Left cardiac atrium (tissue), 4 donors: ENCODE measurements around the gene BSDC1. TPM values are rescaled to one million over a fixed set of nuclear protein-coding genes. Genes with fewer than 3 reads are reported as not detected.

Source experiments
- ATAC-seq, 2 donors: fragments of 200-7000 bp; cut with Tn5 transposase; one replicate each; pipeline ENCODE4 v1.9.1; 2020; ENCODE audit warnings: mild to moderate bottlenecking in 2 of 2, moderate library complexity in 2 of 2
- DNase-seq: peaks from one replicate; pipeline ENCODE4 v3.0.0-alpha.2; 2020
- intact Hi-C, 2 donors: fragments of 100-400 bp; cut with DNase I; formaldehyde crosslinking; loops; one replicate each; pipeline versions ENCODE4 v1.14.1 to v1.15.1; 2022 to 2023
- total RNA-seq, 2 donors: library from RNA; stranded (reverse); fragmentation: NEBNext Ultra II Directional; extraction: Animal tissue kit (Norgen Biotek cat#: 25700); gene quantifications; one replicate each; pipeline ENCODE4 v1.2.1, GENCODE V29; 2021
- donor health status: DM: no; HTN: yes; CAD: no.
- donor health status: DM: no; HTN: yes; CAD: no; lungs with severe emphysema.
- donor health status: DM: yes; HTN: yes; CAD: no.
- donor health status: Dilated cardiomyopathy.

Gene BSDC1
- total RNA-seq, 2 donors from 2014 or later: 42.2 to 43.8 TPM

DNA sequence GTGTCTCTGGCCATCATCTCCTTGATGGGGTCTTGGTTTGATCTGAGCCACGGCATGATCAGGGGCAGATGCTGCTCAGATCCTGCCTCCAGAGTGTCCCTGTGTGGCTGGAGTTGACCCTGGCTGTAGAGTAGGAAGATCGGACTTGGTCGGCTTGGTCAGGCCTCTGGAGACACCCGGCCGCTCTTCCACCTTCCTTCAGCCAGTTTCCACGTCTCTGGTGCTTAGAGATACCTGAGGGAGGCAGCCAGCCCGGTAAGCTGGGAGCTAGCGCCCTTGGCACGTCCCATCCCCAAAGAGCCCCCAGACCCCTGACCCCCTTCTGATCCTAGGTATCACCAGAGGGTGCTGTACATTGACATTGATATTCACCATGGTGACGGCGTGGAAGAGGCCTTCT lies 67.0 kb downstream of the BSDC1 start:
- DNase-seq: no peak
- no peak for ATAC-seq
- intact Hi-C loops: no loop called here

DNA sequence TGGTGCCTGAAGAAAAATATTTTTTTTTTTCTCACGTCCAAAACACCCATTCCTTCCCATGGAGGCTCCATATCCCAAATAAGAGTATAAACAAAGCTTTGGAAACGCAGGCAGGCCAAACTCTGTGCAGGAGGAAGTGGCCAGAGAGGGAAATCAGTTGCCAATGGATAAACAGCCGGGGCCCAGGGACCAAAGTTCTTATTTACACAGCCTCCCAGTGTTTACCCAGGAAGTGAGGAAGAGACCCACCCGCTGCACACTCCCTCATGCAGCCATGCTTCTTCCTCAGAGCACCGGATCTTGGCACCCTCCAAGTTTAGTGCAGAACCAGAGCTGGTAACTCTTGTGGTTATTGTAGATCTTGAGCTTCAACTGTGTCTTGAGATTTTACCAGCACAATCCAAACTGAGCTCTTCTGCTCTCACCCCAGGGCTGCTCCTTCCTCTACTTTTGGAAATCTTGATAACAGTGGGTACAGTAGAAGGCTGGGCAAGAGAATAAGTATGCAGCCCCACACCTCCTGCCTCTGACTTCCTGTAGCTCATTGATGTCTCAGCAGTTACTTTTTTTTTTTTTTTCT lies 72.4 kb downstream of the BSDC1 start:
- intact Hi-C loops: no loop called here
- ATAC-seq: peak; percentile 25 to 59
- DNase-seq: no peak

DNA sequence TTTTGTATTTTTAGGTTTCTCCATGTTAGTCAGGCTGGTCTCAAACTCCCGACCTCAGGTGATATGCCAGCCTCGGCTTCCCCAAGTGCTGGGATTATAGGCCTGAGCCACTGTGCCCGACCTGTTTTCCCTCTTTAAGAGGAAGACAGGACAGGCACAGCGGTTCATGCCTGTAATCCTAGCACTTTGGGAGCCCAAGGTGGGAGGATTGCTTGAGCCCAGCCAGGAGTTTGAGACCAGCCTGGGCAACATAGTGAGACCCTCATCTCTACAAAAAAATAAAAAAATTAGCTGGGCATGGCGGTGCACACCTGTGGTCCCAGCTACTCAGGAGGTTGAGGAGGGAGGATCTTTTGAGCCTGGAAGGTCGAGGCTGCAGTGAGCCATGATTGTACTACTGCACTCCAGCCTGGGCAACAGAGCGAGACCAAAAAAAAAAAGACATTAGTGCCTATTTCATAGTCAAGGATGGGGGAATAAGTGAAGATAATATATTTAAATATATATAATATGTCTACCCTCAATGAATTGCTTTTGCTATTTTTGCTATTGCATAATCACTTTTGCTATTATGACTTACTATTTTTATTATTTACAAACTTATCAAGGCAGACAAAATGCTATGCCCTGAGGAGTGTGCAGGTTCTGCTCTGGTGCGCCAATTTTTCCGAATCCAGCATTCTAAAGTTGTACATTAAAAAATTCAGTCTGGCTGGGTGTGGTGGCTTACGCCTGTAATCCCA lies 75.9 kb downstream of the BSDC1 start:
- DNase-seq: no peak
- no peak for ATAC-seq
- intact Hi-C loops: loop anchor here in 1 of 2 donors (5.0 kb wide), 1 partner anchor 101 kb away; no protein-coding TSS in a partner anchor

DNA sequence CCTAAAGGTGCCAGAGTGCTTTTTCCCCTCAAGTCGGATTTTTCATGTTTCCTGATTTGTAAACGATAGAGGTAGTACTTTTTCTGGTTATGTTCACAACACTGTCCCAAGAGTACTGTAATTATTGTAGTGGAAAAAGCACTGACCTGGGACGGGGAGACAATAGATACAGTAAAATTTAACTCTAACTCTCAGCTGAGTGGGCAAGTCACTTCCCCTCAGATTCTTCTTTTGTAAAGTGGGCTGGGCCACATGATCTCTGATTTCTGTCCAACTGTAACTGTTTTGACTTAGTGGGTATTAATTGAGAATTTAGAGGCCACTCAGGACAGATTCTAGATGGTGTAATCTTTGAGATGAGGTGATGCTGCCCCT lies 77.4 kb downstream of the BSDC1 start:
- ATAC-seq (no peak), DNase-seq (no peak)
- intact Hi-C loops: loop anchor here in 1 of 2 donors (5.0 kb wide), 1 partner anchor 100 kb away; no protein-coding TSS in a partner anchor

Other genes starting within 250 kb of the BSDC1 start
- gene TXLNA, start 214.8 kb downstream of the BSDC1 start, total RNA-seq: 10 to 100 TPM; 20.3 to 35.6 TPM
- 10 to 100 TPM in 1 of 2 donors, 1 to 10 TPM in 1; 7.5 to 13.8 TPM for gene CCDC28B, start 193.8 kb downstream of the BSDC1 start, total RNA-seq
- gene IQCC, start 188.8 kb downstream of the BSDC1 start, total RNA-seq: under 1 TPM; 0.76 to 0.97 TPM
- gene DCDC2B, start 185.4 kb downstream of the BSDC1 start, total RNA-seq: not detected
- 1 to 10 TPM; 8.8 to 9.9 TPM for gene TMEM234, start 172.1 kb downstream of the BSDC1 start, total RNA-seq
- 100 to 1,000 TPM in 1 of 2 donors, 10 to 100 TPM in 1; 95.1 to 110 TPM for gene EIF3I, start 172.0 kb downstream of the BSDC1 start, total RNA-seq
- gene FAM167B, start 147.2 kb downstream of the BSDC1 start, total RNA-seq: 1 to 10 TPM; 5.5 to 9.8 TPM
- 1 to 10 TPM; 1.2 to 2.6 TPM for gene LCK, start 143.2 kb downstream of the BSDC1 start, total RNA-seq
- 10 to 100 TPM; 34.8 to 34.9 TPM for gene HDAC1, start 102.4 kb downstream of the BSDC1 start, total RNA-seq
- 10 to 100 TPM; 34.5 to 53.9 TPM for gene MARCKSL1, start 58.2 kb downstream of the BSDC1 start, total RNA-seq
- gene FAM229A, start 32.0 kb downstream of the BSDC1 start, total RNA-seq: 1 to 10 TPM; 1.8 to 2.6 TPM
- gene TSSK3, start 31.9 kb downstream of the BSDC1 start, total RNA-seq: under 1 TPM; 0.44 to 0.79 TPM
- gene ZBTB8B, start 70.6 kb upstream of the BSDC1 start, total RNA-seq: under 1 TPM in 1 of 2 donors, not detected in 1; 0.03 TPM
- 1 to 10 TPM; 3.0 to 4.7 TPM for gene ZBTB8A, start 145.0 kb upstream of the BSDC1 start, total RNA-seq